GM23338 (cell line): ENCODE data around the gene LAD1. TPM values are rescaled to one million over a fixed set of nuclear protein-coding genes. Genes with fewer than 3 reads are reported as not detected.

ENCODE experiments used
- ATAC-seq: fragments of 200-7000 bp; cut with Tn5 transposase; 3 replicates; pipeline ENCODE4 v1.9.1; 2020
- DNase-seq: peaks from one replicate; pipeline ENCODE4 v3.0.0-alpha.2; 2015; ENCODE audit warnings: low spot score
- H2AFZ ChIP-seq: fragments of 200-600 bp; sonication (generic); 2 replicates; pipeline ENCODE4 v1.8.0; 2016; ENCODE audit warnings: antibody characterized with exemption, mild to moderate bottlenecking, moderate library complexity
- H3F3A ChIP-seq: fragments of 200-600 bp; sonication (generic); replicated peaks from 2 replicates; pipeline ENCODE4 v1.8.0; 2017; ENCODE audit warnings: antibody characterized with exemption, mixed run types, low read depth
- H3K27ac ChIP-seq: fragments of 200-600 bp; sonication (generic); 2 replicates; pipeline ENCODE4 v1.6.1; 2016; ENCODE audit warnings: low read depth
- H3K27me3 ChIP-seq: fragments of 200-600 bp; sonication (generic); 2 replicates; pipeline ENCODE4 v1.8.0; 2016; ENCODE audit warnings: mild to moderate bottlenecking, mixed run types, moderate library complexity; ENCODE audit not compliant: insufficient read depth
- H3K36me3 ChIP-seq: fragments of 200-600 bp; sonication (generic); 2 replicates; pipeline ENCODE4 v1.8.0; 2016; ENCODE audit warnings: mild to moderate bottlenecking; ENCODE audit not compliant: insufficient read depth
- H3K4me1 ChIP-seq: fragments of 200-600 bp; sonication (generic); 2 replicates; pipeline ENCODE4 v1.8.0; 2016; ENCODE audit warnings: mild to moderate bottlenecking, moderate library complexity; ENCODE audit not compliant: insufficient read depth
- H3K4me2 ChIP-seq: fragments of 200-600 bp; sonication (generic); 2 replicates; pipeline ENCODE4 v1.7.1; 2017; ENCODE audit warnings: mixed run types
- H3K4me3 ChIP-seq: fragments of 200-600 bp; sonication (generic); 2 replicates; pipeline ENCODE4 v1.6.1; 2016; ENCODE audit warnings: mixed run types
- H3K79me2 ChIP-seq: fragments of 200-600 bp; sonication (generic); replicated peaks from 2 replicates; pipeline ENCODE4 v1.8.0; 2017; ENCODE audit warnings: mild to moderate bottlenecking; ENCODE audit not compliant: insufficient read depth
- H3K9me2 ChIP-seq: fragments of 200-600 bp; sonication (generic); 2 replicates; pipeline ENCODE4 v1.8.0; 2017; ENCODE audit not compliant: insufficient read depth
- H4K20me1 ChIP-seq: fragments of 200-600 bp; sonication (generic); replicated peaks from 2 replicates; pipeline ENCODE4 v1.8.0; 2017; ENCODE audit warnings: mild to moderate bottlenecking; ENCODE audit not compliant: insufficient read depth
- H3K27ac Mint-ChIP-seq: 2 replicates; pipeline ENCODE4 v1.8.0; 2020; ENCODE audit warnings: inconsistent platforms, mild to moderate bottlenecking, moderate library complexity, mixed read lengths
- H3K27me3 Mint-ChIP-seq: 3 replicates; pipeline ENCODE4 v1.8.0; 2022; ENCODE audit warnings: low read depth, mild to moderate bottlenecking, moderate library complexity, mixed read lengths, inconsistent platforms; ENCODE audit not compliant: insufficient read depth, poor library complexity
- H3K36me3 Mint-ChIP-seq: 3 replicates; pipeline ENCODE4 v1.8.0; 2021; ENCODE audit warnings: low read depth, mild to moderate bottlenecking, inconsistent platforms, moderate library complexity, mixed read lengths
- H3K4me1 Mint-ChIP-seq: 3 replicates; pipeline ENCODE4 v1.8.0; 2020; ENCODE audit warnings: mild to moderate bottlenecking, inconsistent platforms, mixed read lengths
- H3K4me3 Mint-ChIP-seq: 3 replicates; pipeline ENCODE4 v1.8.0; 2021; ENCODE audit warnings: moderate library complexity, mild to moderate bottlenecking, inconsistent platforms, mixed read lengths
- H3K9me3 Mint-ChIP-seq: 3 replicates; pipeline ENCODE4 v1.8.0; 2020; ENCODE audit warnings: moderate library complexity, mild to moderate bottlenecking, inconsistent platforms, mixed read lengths
- CREB1 ChIP-seq: fragments of 250-450 bp; sonication (Bioruptor Pico); IDR thresholded peaks from 2 replicates; pipeline ENCODE4 v1.5.0; 2020; ENCODE audit warnings: low read depth, mild to moderate bottlenecking, moderate library complexity
- ETS1 ChIP-seq: IDR thresholded peaks from 2 replicates; pipeline ENCODE4 v1.6.1; 2016; ENCODE audit warnings: antibody characterized with exemption
- EZH2 ChIP-seq: fragments of 200-600 bp; sonication (generic); IDR thresholded peaks from one replicate; pipeline ENCODE4 v1.8.0; 2017; ENCODE audit warnings: antibody characterized with exemption, mild to moderate bottlenecking, low read depth; ENCODE audit not compliant: unreplicated experiment
- EZH2phosphoT487 ChIP-seq: fragments of 200-600 bp; sonication (generic); IDR thresholded peaks from one replicate; pipeline ENCODE4 v1.8.1; 2018; ENCODE audit warnings: antibody characterized with exemption; ENCODE audit not compliant: unreplicated experiment
- JUNB ChIP-seq: IDR thresholded peaks from one replicate; pipeline ENCODE4 v1.6.1; 2016; ENCODE audit warnings: antibody characterized with exemption; ENCODE audit not compliant: unreplicated experiment
- POLR2AphosphoS5 ChIP-seq: IDR thresholded peaks from 2 replicates; pipeline ENCODE4 v1.6.1; 2016; ENCODE audit warnings: antibody characterized with exemption, low read depth
- REST ChIP-seq: IDR thresholded peaks from one replicate; pipeline ENCODE4 v1.6.1; 2018; ENCODE audit warnings: antibody characterized with exemption; ENCODE audit not compliant: unreplicated experiment
- STAT1 ChIP-seq: IDR thresholded peaks from one replicate; pipeline ENCODE4 v1.6.1; 2016; ENCODE audit warnings: antibody characterized with exemption; ENCODE audit not compliant: unreplicated experiment
- ZNF114 ChIP-seq: fragments of 250-450 bp; sonication (Bioruptor Pico); IDR thresholded peaks from 2 replicates; pipeline ENCODE4 v1.5.0; 2020; ENCODE audit warnings: mild to moderate bottlenecking, moderate library complexity
- ZNF331 ChIP-seq: fragments of 250-450 bp; sonication (Bioruptor Pico); IDR thresholded peaks from 2 replicates; pipeline ENCODE4 v1.5.0; 2020; ENCODE audit warnings: low read depth, mild to moderate bottlenecking, moderate library complexity
- ZNF462 ChIP-seq: fragments of 250-450 bp; sonication (Bioruptor Pico); IDR thresholded peaks from 2 replicates; pipeline ENCODE4 v1.5.0; 2020; ENCODE audit warnings: mild to moderate bottlenecking, moderate library complexity
- polyA plus RNA-seq: library from polyadenylated mRNA; unstranded; fragments of >200 nt; fragmentation: Nextera tagmentation; extraction: Ambion mirVana; gene quantifications from 2 replicates; pipeline ENCODE4 v1.2.1, GENCODE V29; 2016
- total RNA-seq: library from RNA; depleted of rRNA; stranded (reverse); fragments of >200 nt; shearing (Covaris generic); gene quantifications from 2 replicates; pipeline ENCODE4 v1.2.3, GENCODE V29; 2014
- TF ChIP-seq, protein P1 (sequence below), 2 experiments: fragments of 200-600 bp in 1 of 2; sonication (generic) in 1 of 2; conservative IDR thresholded peaks; 2 replicates each; pipeline versions ENCODE4 v1.5.1 to v1.6.1; 2016 to 2017; ENCODE audit warnings: antibody characterized with exemption in 2 of 2, low read depth in 2 of 2, mild to moderate bottlenecking in 2 of 2, moderate library complexity in 1 of 2

The LAD1 gene
- total and polyA plus RNA-seq, 2 experiments from 2014 or later: 17.6 to 18.9 TPM

GRCh38 chr1:201391225-201391624, 7.9 kb downstream of the LAD1 start (continued):
- TF ChIP-seq ZNF462 (CRISPR knock-in tag): no peak
- TF ChIP-seq EZH2phosphoT487: no peak
- no peak for TF ChIP-seq STAT1

DNA sequence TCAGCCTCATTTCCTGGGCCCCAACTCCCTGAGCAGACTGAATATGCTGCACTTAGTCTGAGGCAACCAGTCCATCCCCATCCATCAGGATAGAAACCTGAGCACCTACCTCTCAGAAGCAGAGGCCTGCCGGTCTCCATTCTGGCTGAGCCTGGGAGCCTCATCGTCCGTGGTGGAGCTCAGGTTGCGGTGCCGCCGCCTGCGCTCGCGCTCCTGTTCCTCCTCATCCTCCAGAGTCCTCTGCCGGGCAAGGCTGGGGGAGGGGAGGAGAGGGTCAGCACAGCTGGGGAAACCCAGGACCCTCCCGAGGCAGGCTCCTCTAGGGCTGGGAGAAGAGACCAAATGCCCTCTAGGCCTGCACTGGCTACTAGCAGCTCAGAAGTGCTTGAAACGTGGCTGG, 10.1 kb downstream of the LAD1 start:
- no peaks in the 10 kb centered on the region for H3K9me2 ChIP-seq
- H3K27ac Mint-ChIP-seq: no peak overlapping the region
- H3K9me3 Mint-ChIP-seq: no peaks in the 10 kb centered on the region
- DNase-seq (no peak), ATAC-seq (no peak)
- no peak overlapping the region for H3K4me3 ChIP-seq
- no peak overlapping the region for H3K4me3 Mint-ChIP-seq
- no peak overlapping the region for H3K4me2 ChIP-seq
- no peaks in the 10 kb centered on the region for H4K20me1 ChIP-seq
- no peaks in the 10 kb centered on the region for H3K36me3 ChIP-seq
- peaks cover 7% of the 10 kb centered on the region for H3K36me3 Mint-ChIP-seq
- no peaks in the 10 kb centered on the region for H3K27me3 ChIP-seq
- peaks cover 5% of the 10 kb centered on the region for H3K27me3 Mint-ChIP-seq
- peaks cover 19% of the 10 kb centered on the region for H3K4me1 Mint-ChIP-seq
- H3F3A ChIP-seq: no peaks in the 10 kb centered on the region
- no peak overlapping the region for H2AFZ ChIP-seq
- H3K4me1 ChIP-seq: peaks cover 2% of the 10 kb centered on the region; the same call in 1 of the 2 replicates
- H3K27ac ChIP-seq: no peak overlapping the region
- no peaks in the 10 kb centered on the region; the same call in 1 of the 2 replicates for H3K79me2 ChIP-seq
- TF ChIP-seq POLR2AphosphoS5: no peak
- no peak for TF ChIP-seq ZNF114
- TF ChIP-seq STAT1: no peak
- TF ChIP-seq, protein P1, sequence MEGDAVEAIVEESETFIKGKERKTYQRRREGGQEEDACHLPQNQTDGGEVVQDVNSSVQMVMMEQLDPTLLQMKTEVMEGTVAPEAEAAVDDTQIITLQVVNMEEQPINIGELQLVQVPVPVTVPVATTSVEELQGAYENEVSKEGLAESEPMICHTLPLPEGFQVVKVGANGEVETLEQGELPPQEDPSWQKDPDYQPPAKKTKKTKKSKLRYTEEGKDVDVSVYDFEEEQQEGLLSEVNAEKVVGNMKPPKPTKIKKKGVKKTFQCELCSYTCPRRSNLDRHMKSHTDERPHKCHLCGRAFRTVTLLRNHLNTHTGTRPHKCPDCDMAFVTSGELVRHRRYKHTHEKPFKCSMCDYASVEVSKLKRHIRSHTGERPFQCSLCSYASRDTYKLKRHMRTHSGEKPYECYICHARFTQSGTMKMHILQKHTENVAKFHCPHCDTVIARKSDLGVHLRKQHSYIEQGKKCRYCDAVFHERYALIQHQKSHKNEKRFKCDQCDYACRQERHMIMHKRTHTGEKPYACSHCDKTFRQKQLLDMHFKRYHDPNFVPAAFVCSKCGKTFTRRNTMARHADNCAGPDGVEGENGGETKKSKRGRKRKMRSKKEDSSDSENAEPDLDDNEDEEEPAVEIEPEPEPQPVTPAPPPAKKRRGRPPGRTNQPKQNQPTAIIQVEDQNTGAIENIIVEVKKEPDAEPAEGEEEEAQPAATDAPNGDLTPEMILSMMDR (conservative IDR thresholded peaks at IDR 0.05; ENCODE audit: low read depth in 2 of 2): no peak
- TF ChIP-seq EZH2: no peak
- TF ChIP-seq EZH2phosphoT487: no peak
- TF ChIP-seq REST: no peak
- TF ChIP-seq CREB1 (CRISPR knock-in tag): no peak
- no peak for TF ChIP-seq JUNB
- no peak for TF ChIP-seq ETS1
- TF ChIP-seq ZNF331: no peak
